GM12864 (cell line): Measurements from ENCODE around the gene ZBTB17.
A peak's percentile ranks its signal among the peaks of the same experiment; 100 is the strongest.

Source experiments
- DNase-seq: peaks from one replicate; pipeline ENCODE4 v3.0.0-alpha.2; 2011; ENCODE audit warnings: low read depth
- H3K4me3 ChIP-seq: 2 replicates; pipeline ENCODE4 v1.5.1; 2011; ENCODE audit warnings: mild to moderate bottlenecking, low read depth, low read length, control low read depth
- CTCF ChIP-seq: IDR thresholded peaks from 2 replicates; pipeline ENCODE4 v1.5.1; 2011; ENCODE audit warnings: low read depth, mild to moderate bottlenecking, moderate library complexity, low read length, control low read depth, inconsistent platforms; ENCODE audit errors: missing control alignments

Gene ZBTB17

GRCh38 chr1:15959827-15960446, 16.0 kb downstream of the ZBTB17 start:
- no peak overlapping the region for H3K4me3 ChIP-seq
- no peak for DNase-seq
- no peak for TF ChIP-seq CTCF

GRCh38 chr1:15959424-15959823, 16.5 kb downstream of the ZBTB17 start:
- no peak for TF ChIP-seq CTCF
- no peak for DNase-seq

GRCh38 chr1:15958793-15959192, 17.1 kb downstream of the ZBTB17 start:
- TF ChIP-seq CTCF: no peak
- no peak overlapping the region for H3K4me3 ChIP-seq
- DNase-seq: no peak

More at GRCh38 chr1:15959424-15959823, 16.5 kb downstream of the ZBTB17 start:
- no peak overlapping the region for H3K4me3 ChIP-seq

GRCh38 chr1:15958111-15958510, 17.8 kb downstream of the ZBTB17 start:
- TF ChIP-seq CTCF: no peak
- H3K4me3 ChIP-seq: no peak overlapping the region
- no peak for DNase-seq

GRCh38 chr1:15957221-15958095, 18.4 kb downstream of the ZBTB17 start:
- no peak overlapping the region for H3K4me3 ChIP-seq
- peak; percentile 63 for TF ChIP-seq CTCF
- DNase-seq: no peak

- no peak for DNase-seq
- TF ChIP-seq CTCF: no peak
Measured at GRCh38 chr1:15956150-15956549, 19.8 kb downstream of the ZBTB17 start.

More at GRCh38 chr1:15956150-15956549, 19.8 kb downstream of the ZBTB17 start:
- no peak overlapping the region for H3K4me3 ChIP-seq
